HAP-1 (cell line): Measurements from ENCODE around the gene WBP2NL.

Experiments used
- DNase-seq, 2 experiments: peaks; one replicate each; pipeline ENCODE4 v3.0.0-alpha.2; 2016 to 2020; ENCODE audit warnings: low spot score in 2 of 2
- H3K27me3 ChIP-seq: fragments of 250-450 bp; sonication (Bioruptor Pico); 2 replicates; pipeline ENCODE4 v1.5.1; 2020; ENCODE audit warnings: low read depth, mild to moderate bottlenecking, moderate library complexity
- H3K36me3 ChIP-seq: fragments of 250-450 bp; sonication (Bioruptor Pico); replicated peaks from 2 replicates; pipeline ENCODE4 v1.5.1; 2020; ENCODE audit warnings: mild to moderate bottlenecking
- H3K4me1 ChIP-seq: fragments of 250-450 bp; sonication (Bioruptor Pico); 2 replicates; pipeline ENCODE4 v1.5.1; 2020; ENCODE audit warnings: mild to moderate bottlenecking
- H3K4me3 ChIP-seq: fragments of 250-450 bp; sonication (Bioruptor Pico); 2 replicates; pipeline ENCODE4 v1.5.1; 2020; ENCODE audit warnings: mild to moderate bottlenecking, moderate library complexity
- H3K9me3 ChIP-seq: fragments of 250-450 bp; sonication (Bioruptor Pico); 2 replicates; pipeline ENCODE4 v1.5.1; 2020; ENCODE audit warnings: mild to moderate bottlenecking, moderate library complexity
- in situ Hi-C: fragments of 300-500 bp; cut with MboI; formaldehyde crosslinking; loops from 3 replicates; pipeline ENCODE4 v1.14.3; 2020; ENCODE audit warnings: low sequenced_read_pairs, inconsistent platforms, mixed read lengths

Gene WBP2NL

GRCh38 chr22:41991111-41991510 is 7.5 kb upstream of the WBP2NL start:
- no peaks in the 10 kb centered on the region for H3K9me3 ChIP-seq
- in situ Hi-C loops: no loop called here
- H3K27me3 ChIP-seq: no peaks in the 10 kb centered on the region
- no peak overlapping the region for H3K4me3 ChIP-seq
- no peaks in the 10 kb centered on the region for H3K36me3 ChIP-seq
- DNase-seq: no peak
- no peaks in the 10 kb centered on the region for H3K4me1 ChIP-seq

- Histone ChIP-seq H3K9me3 (no peaks in the 10 kb centered on the region), H3K27me3 (no peaks in the 10 kb centered on the region), H3K36me3 (no peaks in the 10 kb centered on the region), H3K4me3 (no peak overlapping the region), H3K4me1 (no peaks in the 10 kb centered on the region)
- in situ Hi-C loops: no loop called here
- DNase-seq: no peak
Observed at GRCh38 chr22:41992496-41992895, 6.1 kb upstream of the WBP2NL start.

GRCh38 chr22:41995211-41995610 is 3.4 kb upstream of the WBP2NL start:
- Histone ChIP-seq H3K27me3 (no peaks in the 10 kb centered on the region), H3K4me3 (no peak overlapping the region), H3K9me3 (no peaks in the 10 kb centered on the region), H3K36me3 (no peaks in the 10 kb centered on the region), H3K4me1 (no peaks in the 10 kb centered on the region)
- DNase-seq: no peak
- in situ Hi-C loops: no loop called here

- no peaks in the 10 kb centered on the region for H3K36me3 ChIP-seq
- in situ Hi-C loops: no loop called here
- H3K4me1 ChIP-seq: no peaks in the 10 kb centered on the region
- no peak for DNase-seq
- H3K4me3 ChIP-seq: no peak overlapping the region
- no peaks in the 10 kb centered on the region for H3K27me3 ChIP-seq
- H3K9me3 ChIP-seq: no peaks in the 10 kb centered on the region
Observed at GRCh38 chr22:41996826-41997225, 1.8 kb upstream of the WBP2NL start.

- no peaks in the 10 kb centered on the region for H3K4me1 ChIP-seq
- no peaks in the 10 kb centered on the region for H3K9me3 ChIP-seq
- H3K4me3 ChIP-seq: no peak overlapping the region
- in situ Hi-C loops: no loop called here
- H3K27me3 ChIP-seq: no peaks in the 10 kb centered on the region
- no peak for DNase-seq
- no peaks in the 10 kb centered on the region for H3K36me3 ChIP-seq
Observed at GRCh38 chr22:42000466-42000865, 1.9 kb downstream of the WBP2NL start.

GRCh38 chr22:42001121-42001520 is 2.5 kb downstream of the WBP2NL start:
- no peaks in the 10 kb centered on the region for H3K9me3 ChIP-seq
- H3K36me3 ChIP-seq: no peaks in the 10 kb centered on the region
- H3K27me3 ChIP-seq: no peaks in the 10 kb centered on the region
- in situ Hi-C loops: no loop called here
- H3K4me1 ChIP-seq: no peaks in the 10 kb centered on the region
- DNase-seq: no peak
- H3K4me3 ChIP-seq: no peak overlapping the region

- no peaks in the 10 kb centered on the region for H3K4me1 ChIP-seq
- in situ Hi-C loops: no loop called here
- H3K27me3 ChIP-seq: no peaks in the 10 kb centered on the region
Observed at GRCh38 chr22:42001706-42002105, 3.1 kb downstream of the WBP2NL start.

GRCh38 chr22:42007922-42008321 is 9.3 kb downstream of the WBP2NL start:
- no peaks in the 10 kb centered on the region for H3K4me1 ChIP-seq
- H3K36me3 ChIP-seq: no peaks in the 10 kb centered on the region
- DNase-seq: no peak
- peaks cover 4% of the 10 kb centered on the region; the same call in 1 of the 2 replicates for H3K9me3 ChIP-seq
- H3K4me3 ChIP-seq: no peak overlapping the region
- in situ Hi-C loops: no loop called here
- H3K27me3 ChIP-seq: peaks cover 5% of the 10 kb centered on the region; the same call in 1 of the 2 replicates

More at GRCh38 chr22:42001706-42002105, 3.1 kb downstream of the WBP2NL start:
- DNase-seq: no peak
- Histone ChIP-seq H3K9me3 (no peaks in the 10 kb centered on the region), H3K36me3 (no peaks in the 10 kb centered on the region), H3K4me3 (no peak overlapping the region)

- DNase-seq: no peak
- Histone ChIP-seq H3K27me3 (peaks cover 9% of the 10 kb centered on the region), H3K36me3 (no peaks in the 10 kb centered on the region), H3K9me3 (peaks cover 4% of the 10 kb centered on the region; the same call in 1 of the 2 replicates), H3K4me3 (no peak overlapping the region), H3K4me1 (no peaks in the 10 kb centered on the region)
- in situ Hi-C loops: no loop called here
Observed at GRCh38 chr22:42010778-42011177, 12.2 kb downstream of the WBP2NL start.

- DNase-seq: no peak
- Histone ChIP-seq H3K4me1 (no peaks in the 10 kb centered on the region), H3K4me3 (no peak overlapping the region), H3K9me3 (peaks cover 4% of the 10 kb centered on the region; the same call in 1 of the 2 replicates), H3K27me3 (peaks cover 25% of the 10 kb centered on the region), H3K36me3 (no peaks in the 10 kb centered on the region)
- in situ Hi-C loops: no loop called here
Observed at GRCh38 chr22:42013385-42013784, 14.8 kb downstream of the WBP2NL start.

GRCh38 chr22:42016111-42016510 is 17.5 kb downstream of the WBP2NL start:
- in situ Hi-C loops: no loop called here
- Histone ChIP-seq H3K4me3 (no peak overlapping the region), H3K27me3 (peaks cover 37% of the 10 kb centered on the region), H3K9me3 (peaks cover 4% of the 10 kb centered on the region; the same call in 1 of the 2 replicates), H3K36me3 (no peaks in the 10 kb centered on the region), H3K4me1 (no peaks in the 10 kb centered on the region)
- no peak for DNase-seq

- in situ Hi-C loops: no loop called here
- DNase-seq: no peak
- no peaks in the 10 kb centered on the region for H3K4me1 ChIP-seq
- H3K36me3 ChIP-seq: no peaks in the 10 kb centered on the region
- H3K4me3 ChIP-seq: no peak overlapping the region
- H3K9me3 ChIP-seq: no peaks in the 10 kb centered on the region
- peaks cover 37% of the 10 kb centered on the region for H3K27me3 ChIP-seq
Observed at GRCh38 chr22:42018224-42018623, 19.6 kb downstream of the WBP2NL start.

- H3K27me3 ChIP-seq: peaks cover 27% of the 10 kb centered on the region
- no peak for DNase-seq
- no peaks in the 10 kb centered on the region for H3K36me3 ChIP-seq
- H3K9me3 ChIP-seq: no peaks in the 10 kb centered on the region
- H3K4me1 ChIP-seq: no peaks in the 10 kb centered on the region
- H3K4me3 ChIP-seq: no peak overlapping the region
- in situ Hi-C loops: no loop called here
Observed at GRCh38 chr22:42021571-42021970, 23.0 kb downstream of the WBP2NL start.

GRCh38 chr22:42022162-42022847 is 23.7 kb downstream of the WBP2NL start:
- in situ Hi-C loops: no loop called here
- no peak for DNase-seq
- Histone ChIP-seq H3K4me1 (no peaks in the 10 kb centered on the region), H3K36me3 (no peaks in the 10 kb centered on the region), H3K9me3 (no peaks in the 10 kb centered on the region), H3K27me3 (peaks cover 20% of the 10 kb centered on the region), H3K4me3 (no peak overlapping the region)

GRCh38 chr22:42025421-42025820 is 26.8 kb downstream of the WBP2NL start:
- Histone ChIP-seq H3K4me1 (no peaks in the 10 kb centered on the region), H3K4me3 (no peak overlapping the region), H3K36me3 (no peaks in the 10 kb centered on the region), H3K27me3 (0 out of 2 replicates have a peak, but pooled peaks cover 5% of the 10 kb centered on the region), H3K9me3 (no peaks in the 10 kb centered on the region)
- in situ Hi-C loops: no loop called here
- DNase-seq: no peak
